Suprapubic skin (tissue), 4 donors: ENCODE measurements around the gene CDC14A.

Experiments used
- EP300 ChIP-seq: sonication (generic); formaldehyde crosslinking; IDR thresholded peaks from one replicate; pipeline ENCODE4 v1.6.1; 2017; ENCODE audit warnings: antibody characterized with exemption
- POLR2A ChIP-seq, 2 donors: fragments of 450-650 bp; IDR thresholded peaks; one replicate each; pipeline ENCODE4 v1.6.1; 2017; ENCODE audit warnings: antibody characterized with exemption in 2 of 2, mild to moderate bottlenecking in 2 of 2, moderate library complexity in 2 of 2
- POLR2AphosphoS5 ChIP-seq, 3 donors: sonication (generic); formaldehyde crosslinking; IDR thresholded peaks; one replicate each; pipeline ENCODE4 v1.6.1; 2017; ENCODE audit warnings: antibody characterized with exemption in 3 of 3
- TF ChIP-seq, protein P1 (sequence below), 2 donors: fragments of 200-600 bp in 1 of 2; fragments of 450-650 bp in 1 of 2; sonication (generic) in 1 of 2; IDR thresholded peaks; one replicate each; pipeline ENCODE4 v1.5.1; 2016 to 2019; ENCODE audit warnings: antibody characterized with exemption in 2 of 2, mild to moderate bottlenecking in 1 of 2, moderate library complexity in 1 of 2

DNA sequence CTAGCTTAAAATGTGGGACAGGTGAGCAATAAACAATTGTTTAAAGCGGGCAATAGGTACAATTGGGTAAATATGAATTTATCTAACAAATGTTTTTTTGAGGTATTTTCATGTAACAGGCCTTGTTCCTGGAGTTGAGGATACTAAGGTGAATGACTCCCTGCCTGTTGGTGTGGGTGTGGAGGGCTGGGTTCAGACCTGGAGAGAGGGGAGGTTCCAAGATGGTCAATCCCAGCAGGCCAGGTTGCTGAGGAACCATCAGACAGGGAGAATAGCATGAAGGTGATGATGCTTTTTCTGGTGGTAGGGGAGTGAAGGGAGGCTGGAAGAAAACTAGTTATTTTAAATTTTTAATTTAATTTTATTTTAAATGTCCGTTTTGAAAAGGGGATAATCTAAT, 46.3 kb downstream of the CDC14A start:
- TF ChIP-seq, protein P1, sequence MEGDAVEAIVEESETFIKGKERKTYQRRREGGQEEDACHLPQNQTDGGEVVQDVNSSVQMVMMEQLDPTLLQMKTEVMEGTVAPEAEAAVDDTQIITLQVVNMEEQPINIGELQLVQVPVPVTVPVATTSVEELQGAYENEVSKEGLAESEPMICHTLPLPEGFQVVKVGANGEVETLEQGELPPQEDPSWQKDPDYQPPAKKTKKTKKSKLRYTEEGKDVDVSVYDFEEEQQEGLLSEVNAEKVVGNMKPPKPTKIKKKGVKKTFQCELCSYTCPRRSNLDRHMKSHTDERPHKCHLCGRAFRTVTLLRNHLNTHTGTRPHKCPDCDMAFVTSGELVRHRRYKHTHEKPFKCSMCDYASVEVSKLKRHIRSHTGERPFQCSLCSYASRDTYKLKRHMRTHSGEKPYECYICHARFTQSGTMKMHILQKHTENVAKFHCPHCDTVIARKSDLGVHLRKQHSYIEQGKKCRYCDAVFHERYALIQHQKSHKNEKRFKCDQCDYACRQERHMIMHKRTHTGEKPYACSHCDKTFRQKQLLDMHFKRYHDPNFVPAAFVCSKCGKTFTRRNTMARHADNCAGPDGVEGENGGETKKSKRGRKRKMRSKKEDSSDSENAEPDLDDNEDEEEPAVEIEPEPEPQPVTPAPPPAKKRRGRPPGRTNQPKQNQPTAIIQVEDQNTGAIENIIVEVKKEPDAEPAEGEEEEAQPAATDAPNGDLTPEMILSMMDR (IDR thresholded peaks at IDR 0.05): no peak
- TF ChIP-seq POLR2AphosphoS5 (IDR thresholded peaks at IDR 0.05): no peak
- no peak for TF ChIP-seq EP300
- no peak for TF ChIP-seq POLR2A (IDR thresholded peaks at IDR 0.05)
